HepG2 (cell line): Measurements from ENCODE around the gene GALP. TPM values are rescaled to one million over a fixed set of nuclear protein-coding genes. Genes with fewer than 3 reads are reported as not detected.

Experiments used
- CREB1 ChIP-seq, 2 experiments: fragments of 450-650 bp in 1 of 2; IDR thresholded peaks; 2 replicates each; pipeline ENCODE4 v1.6.1; 2016 to 2017; ENCODE audit warnings: control low read depth in 1 of 2, mild to moderate bottlenecking in 1 of 2, missing compliant biosample characterization in 1 of 2, missing genetic modification characterization in 1 of 2
- ELF3 ChIP-seq: IDR thresholded peaks from 2 replicates; pipeline ENCODE4 v1.6.1; 2016; ENCODE audit warnings: missing genetic modification reagents, missing compliant biosample characterization
- TBP ChIP-seq: sonication (generic); formaldehyde crosslinking; IDR thresholded peaks from 2 replicates; pipeline ENCODE4 v1.5.0; 2020; ENCODE audit warnings: missing genetic modification reagents
- ZNF225 ChIP-seq: sonication (generic); formaldehyde crosslinking; IDR thresholded peaks from 2 replicates; pipeline ENCODE4 v1.4.0; 2020; ENCODE audit warnings: mild to moderate bottlenecking, missing genetic modification reagents
- ZNF615 ChIP-seq: sonication (generic); formaldehyde crosslinking; IDR thresholded peaks from 2 replicates; pipeline ENCODE4 v1.5.0; 2020; ENCODE audit warnings: mild to moderate bottlenecking, missing genetic modification reagents, borderline replicate concordance
- ZNF879 ChIP-seq: sonication (generic); formaldehyde crosslinking; IDR thresholded peaks from 2 replicates; pipeline ENCODE4 v1.8.1; 2023; ENCODE audit warnings: missing genetic modification reagents
- ZSCAN21 ChIP-seq: sonication (generic); formaldehyde crosslinking; IDR thresholded peaks from 2 replicates; pipeline ENCODE4 v1.8.0; 2022; ENCODE audit warnings: mild to moderate bottlenecking, missing genetic modification reagents, moderate library complexity, borderline replicate concordance
- polyA plus RNA-seq, 8 experiments: library from polyadenylated mRNA; depleted of rRNA in 3 of 8; stranded (reverse) in 7 of 8; unstranded in 1 of 8; fragments of >200 nt; fragmentation: Illumina TruSeq in 4 of 8; extraction: Trizol in 4 of 8; gene quantifications; 2 replicates each; pipeline versions ENCODE4 v1.2.1 to v1.2.3, GENCODE V29; 2011 to 2016; ENCODE audit warnings: low read depth in 4 of 8, missing spikeins in 1 of 8, mixed read lengths in 1 of 8; ENCODE audit not compliant: insufficient read depth in 1 of 8
- total RNA-seq, 5 experiments: library from RNA; depleted of rRNA; stranded (reverse); fragments of >200 nt; fragmentation: Illumina TruSeq; extraction: Trizol; gene quantifications; 2 replicates each; pipeline ENCODE4 v1.2.3, GENCODE V29; 2016; ENCODE audit warnings: low read depth in 1 of 5
- TF ChIP-seq, protein P1 (sequence below): sonication (generic); formaldehyde crosslinking; IDR thresholded peaks from 2 replicates; pipeline ENCODE4; 2020; ENCODE audit warnings: missing genetic modification reagents, mild to moderate bottlenecking, borderline replicate concordance
- TF ChIP-seq, protein P2 (sequence below): sonication (generic); formaldehyde crosslinking; IDR thresholded peaks from 2 replicates; pipeline ENCODE4 v1.8.1; 2023; ENCODE audit warnings: missing genetic modification reagents, inconsistent platforms, borderline replicate concordance
- TF ChIP-seq, protein P3 (sequence below): sonication (generic); formaldehyde crosslinking; IDR thresholded peaks from 2 replicates; pipeline ENCODE4 v1.4.0; 2020; ENCODE audit warnings: missing genetic modification reagents
- TF ChIP-seq, protein P4 (sequence below): sonication (generic); formaldehyde crosslinking; IDR thresholded peaks from 2 replicates; pipeline ENCODE4 v1.4.0; 2020; ENCODE audit warnings: mild to moderate bottlenecking, missing genetic modification reagents
- TF ChIP-seq, protein P5 (sequence below): sonication (generic); formaldehyde crosslinking; IDR thresholded peaks from 2 replicates; pipeline ENCODE4 v1.4.0; 2020; ENCODE audit warnings: missing genetic modification reagents, borderline replicate concordance

Gene GALP
- total and polyA plus RNA-seq, 2 of the 13 experiments (the other 11 are each of a cell fraction or from before 2014, with no cell fraction given) = not detected

DNA sequence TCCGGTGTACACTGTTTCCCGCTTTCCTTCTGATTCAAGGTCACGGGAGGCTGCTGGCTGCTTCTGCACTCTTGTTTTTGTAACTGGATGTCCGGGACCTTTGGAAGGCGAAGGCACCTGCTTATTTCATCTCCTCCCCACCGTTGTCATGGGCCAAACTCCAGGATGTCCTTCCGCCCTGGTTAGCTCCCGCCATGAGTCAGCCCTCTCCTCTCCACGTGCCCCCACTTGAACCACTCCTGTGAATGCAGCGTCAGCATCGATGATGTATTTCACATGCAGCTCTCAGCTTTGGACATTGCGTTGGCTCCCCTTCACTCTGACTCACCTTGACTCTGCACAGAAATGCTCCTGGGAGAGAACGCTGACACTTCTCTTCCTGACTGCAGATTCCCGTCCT is 5.5 kb upstream of the GALP start (continued):
- TF ChIP-seq, protein P1, sequence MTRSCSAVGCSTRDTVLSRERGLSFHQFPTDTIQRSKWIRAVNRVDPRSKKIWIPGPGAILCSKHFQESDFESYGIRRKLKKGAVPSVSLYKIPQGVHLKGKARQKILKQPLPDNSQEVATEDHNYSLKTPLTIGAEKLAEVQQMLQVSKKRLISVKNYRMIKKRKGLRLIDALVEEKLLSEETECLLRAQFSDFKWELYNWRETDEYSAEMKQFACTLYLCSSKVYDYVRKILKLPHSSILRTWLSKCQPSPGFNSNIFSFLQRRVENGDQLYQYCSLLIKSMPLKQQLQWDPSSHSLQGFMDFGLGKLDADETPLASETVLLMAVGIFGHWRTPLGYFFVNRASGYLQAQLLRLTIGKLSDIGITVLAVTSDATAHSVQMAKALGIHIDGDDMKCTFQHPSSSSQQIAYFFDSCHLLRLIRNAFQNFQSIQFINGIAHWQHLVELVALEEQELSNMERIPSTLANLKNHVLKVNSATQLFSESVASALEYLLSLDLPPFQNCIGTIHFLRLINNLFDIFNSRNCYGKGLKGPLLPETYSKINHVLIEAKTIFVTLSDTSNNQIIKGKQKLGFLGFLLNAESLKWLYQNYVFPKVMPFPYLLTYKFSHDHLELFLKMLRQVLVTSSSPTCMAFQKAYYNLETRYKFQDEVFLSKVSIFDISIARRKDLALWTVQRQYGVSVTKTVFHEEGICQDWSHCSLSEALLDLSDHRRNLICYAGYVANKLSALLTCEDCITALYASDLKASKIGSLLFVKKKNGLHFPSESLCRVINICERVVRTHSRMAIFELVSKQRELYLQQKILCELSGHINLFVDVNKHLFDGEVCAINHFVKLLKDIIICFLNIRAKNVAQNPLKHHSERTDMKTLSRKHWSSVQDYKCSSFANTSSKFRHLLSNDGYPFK (CRISPR knock-in tag) = no peak
- TF ChIP-seq, protein P2, sequence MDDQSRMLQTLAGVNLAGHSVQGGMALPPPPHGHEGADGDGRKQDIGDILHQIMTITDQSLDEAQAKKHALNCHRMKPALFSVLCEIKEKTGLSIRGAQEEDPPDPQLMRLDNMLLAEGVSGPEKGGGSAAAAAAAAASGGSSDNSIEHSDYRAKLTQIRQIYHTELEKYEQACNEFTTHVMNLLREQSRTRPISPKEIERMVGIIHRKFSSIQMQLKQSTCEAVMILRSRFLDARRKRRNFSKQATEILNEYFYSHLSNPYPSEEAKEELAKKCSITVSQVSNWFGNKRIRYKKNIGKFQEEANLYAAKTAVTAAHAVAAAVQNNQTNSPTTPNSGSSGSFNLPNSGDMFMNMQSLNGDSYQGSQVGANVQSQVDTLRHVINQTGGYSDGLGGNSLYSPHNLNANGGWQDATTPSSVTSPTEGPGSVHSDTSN (CRISPR knock-in tag) = no peak
- TF ChIP-seq ELF3 = peak; percentile 79
- TF ChIP-seq, protein P3, sequence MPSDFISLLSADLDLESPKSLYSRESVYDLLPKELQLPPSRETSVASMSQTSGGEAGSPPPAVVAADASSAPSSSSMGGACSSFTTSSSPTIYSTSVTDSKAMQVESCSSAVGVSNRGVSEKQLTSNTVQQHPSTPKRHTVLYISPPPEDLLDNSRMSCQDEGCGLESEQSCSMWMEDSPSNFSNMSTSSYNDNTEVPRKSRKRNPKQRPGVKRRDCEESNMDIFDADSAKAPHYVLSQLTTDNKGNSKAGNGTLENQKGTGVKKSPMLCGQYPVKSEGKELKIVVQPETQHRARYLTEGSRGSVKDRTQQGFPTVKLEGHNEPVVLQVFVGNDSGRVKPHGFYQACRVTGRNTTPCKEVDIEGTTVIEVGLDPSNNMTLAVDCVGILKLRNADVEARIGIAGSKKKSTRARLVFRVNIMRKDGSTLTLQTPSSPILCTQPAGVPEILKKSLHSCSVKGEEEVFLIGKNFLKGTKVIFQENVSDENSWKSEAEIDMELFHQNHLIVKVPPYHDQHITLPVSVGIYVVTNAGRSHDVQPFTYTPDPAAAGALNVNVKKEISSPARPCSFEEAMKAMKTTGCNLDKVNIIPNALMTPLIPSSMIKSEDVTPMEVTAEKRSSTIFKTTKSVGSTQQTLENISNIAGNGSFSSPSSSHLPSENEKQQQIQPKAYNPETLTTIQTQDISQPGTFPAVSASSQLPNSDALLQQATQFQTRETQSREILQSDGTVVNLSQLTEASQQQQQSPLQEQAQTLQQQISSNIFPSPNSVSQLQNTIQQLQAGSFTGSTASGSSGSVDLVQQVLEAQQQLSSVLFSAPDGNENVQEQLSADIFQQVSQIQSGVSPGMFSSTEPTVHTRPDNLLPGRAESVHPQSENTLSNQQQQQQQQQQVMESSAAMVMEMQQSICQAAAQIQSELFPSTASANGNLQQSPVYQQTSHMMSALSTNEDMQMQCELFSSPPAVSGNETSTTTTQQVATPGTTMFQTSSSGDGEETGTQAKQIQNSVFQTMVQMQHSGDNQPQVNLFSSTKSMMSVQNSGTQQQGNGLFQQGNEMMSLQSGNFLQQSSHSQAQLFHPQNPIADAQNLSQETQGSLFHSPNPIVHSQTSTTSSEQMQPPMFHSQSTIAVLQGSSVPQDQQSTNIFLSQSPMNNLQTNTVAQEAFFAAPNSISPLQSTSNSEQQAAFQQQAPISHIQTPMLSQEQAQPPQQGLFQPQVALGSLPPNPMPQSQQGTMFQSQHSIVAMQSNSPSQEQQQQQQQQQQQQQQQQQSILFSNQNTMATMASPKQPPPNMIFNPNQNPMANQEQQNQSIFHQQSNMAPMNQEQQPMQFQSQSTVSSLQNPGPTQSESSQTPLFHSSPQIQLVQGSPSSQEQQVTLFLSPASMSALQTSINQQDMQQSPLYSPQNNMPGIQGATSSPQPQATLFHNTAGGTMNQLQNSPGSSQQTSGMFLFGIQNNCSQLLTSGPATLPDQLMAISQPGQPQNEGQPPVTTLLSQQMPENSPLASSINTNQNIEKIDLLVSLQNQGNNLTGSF (CRISPR knock-in tag) = no peak
- no peak for TF ChIP-seq TBP (CRISPR knock-in tag)
- TF ChIP-seq, protein P4, sequence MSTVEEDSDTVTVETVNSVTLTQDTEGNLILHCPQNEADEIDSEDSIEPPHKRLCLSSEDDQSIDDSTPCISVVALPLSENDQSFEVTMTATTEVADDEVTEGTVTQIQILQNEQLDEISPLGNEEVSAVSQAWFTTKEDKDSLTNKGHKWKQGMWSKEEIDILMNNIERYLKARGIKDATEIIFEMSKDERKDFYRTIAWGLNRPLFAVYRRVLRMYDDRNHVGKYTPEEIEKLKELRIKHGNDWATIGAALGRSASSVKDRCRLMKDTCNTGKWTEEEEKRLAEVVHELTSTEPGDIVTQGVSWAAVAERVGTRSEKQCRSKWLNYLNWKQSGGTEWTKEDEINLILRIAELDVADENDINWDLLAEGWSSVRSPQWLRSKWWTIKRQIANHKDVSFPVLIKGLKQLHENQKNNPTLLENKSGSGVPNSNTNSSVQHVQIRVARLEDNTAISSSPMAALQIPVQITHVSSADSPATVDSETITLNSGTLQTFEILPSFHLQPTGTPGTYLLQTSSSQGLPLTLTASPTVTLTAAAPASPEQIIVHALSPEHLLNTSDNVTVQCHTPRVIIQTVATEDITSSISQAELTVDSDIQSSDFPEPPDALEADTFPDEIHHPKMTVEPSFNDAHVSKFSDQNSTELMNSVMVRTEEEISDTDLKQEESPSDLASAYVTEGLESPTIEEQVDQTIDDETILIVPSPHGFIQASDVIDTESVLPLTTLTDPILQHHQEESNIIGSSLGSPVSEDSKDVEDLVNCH (CRISPR knock-in tag) = no peak
- TF ChIP-seq ZNF615 = no peak
- TF ChIP-seq ZNF225 (CRISPR knock-in tag) = no peak
- peak; percentile 56; the same call in 1 of the 2 replicates for TF ChIP-seq ZNF879 (CRISPR knock-in tag)
- TF ChIP-seq, protein P5, sequence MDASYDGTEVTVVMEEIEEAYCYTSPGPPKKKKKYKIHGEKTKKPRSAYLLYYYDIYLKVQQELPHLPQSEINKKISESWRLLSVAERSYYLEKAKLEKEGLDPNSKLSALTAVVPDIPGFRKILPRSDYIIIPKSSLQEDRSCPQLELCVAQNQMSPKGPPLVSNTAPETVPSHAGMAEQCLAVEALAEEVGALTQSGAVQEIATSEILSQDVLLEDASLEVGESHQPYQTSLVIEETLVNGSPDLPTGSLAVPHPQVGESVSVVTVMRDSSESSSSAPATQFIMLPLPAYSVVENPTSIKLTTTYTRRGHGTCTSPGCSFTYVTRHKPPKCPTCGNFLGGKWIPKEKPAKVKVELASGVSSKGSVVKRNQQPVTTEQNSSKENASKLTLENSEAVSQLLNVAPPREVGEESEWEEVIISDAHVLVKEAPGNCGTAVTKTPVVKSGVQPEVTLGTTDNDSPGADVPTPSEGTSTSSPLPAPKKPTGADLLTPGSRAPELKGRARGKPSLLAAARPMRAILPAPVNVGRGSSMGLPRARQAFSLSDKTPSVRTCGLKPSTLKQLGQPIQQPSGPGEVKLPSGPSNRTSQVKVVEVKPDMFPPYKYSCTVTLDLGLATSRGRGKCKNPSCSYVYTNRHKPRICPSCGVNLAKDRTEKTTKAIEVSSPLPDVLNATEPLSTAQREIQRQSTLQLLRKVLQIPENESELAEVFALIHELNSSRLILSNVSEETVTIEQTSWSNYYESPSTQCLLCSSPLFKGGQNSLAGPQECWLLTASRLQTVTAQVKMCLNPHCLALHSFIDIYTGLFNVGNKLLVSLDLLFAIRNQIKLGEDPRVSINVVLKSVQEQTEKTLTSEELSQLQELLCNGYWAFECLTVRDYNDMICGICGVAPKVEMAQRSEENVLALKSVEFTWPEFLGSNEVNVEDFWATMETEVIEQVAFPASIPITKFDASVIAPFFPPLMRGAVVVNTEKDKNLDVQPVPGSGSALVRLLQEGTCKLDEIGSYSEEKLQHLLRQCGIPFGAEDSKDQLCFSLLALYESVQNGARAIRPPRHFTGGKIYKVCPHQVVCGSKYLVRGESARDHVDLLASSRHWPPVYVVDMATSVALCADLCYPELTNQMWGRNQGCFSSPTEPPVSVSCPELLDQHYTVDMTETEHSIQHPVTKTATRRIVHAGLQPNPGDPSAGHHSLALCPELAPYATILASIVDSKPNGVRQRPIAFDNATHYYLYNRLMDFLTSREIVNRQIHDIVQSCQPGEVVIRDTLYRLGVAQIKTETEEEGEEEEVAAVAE (CRISPR knock-in tag) = peak; percentile 54; the same call in 1 of the 2 replicates
- peak; percentile 77 for TF ChIP-seq CREB1 (IDR thresholded peaks at IDR 0.05)
- peak; percentile 47; the same call in 1 of the 2 replicates for TF ChIP-seq CREB1 (CRISPR knock-in tag; IDR thresholded peaks at IDR 0.05)
- 0 out of 2 replicates have a peak, but pooled peaks have one; percentile 37 for TF ChIP-seq ZSCAN21
